H9 (cell line): ENCODE results near the gene DCAF5. TPM values are rescaled to one million over a fixed set of nuclear protein-coding genes. Genes with fewer than 3 reads are reported as not detected.
A peak's percentile ranks its signal among the peaks of the same experiment; 100 is the strongest.

ENCODE experiments used
- DNase-seq: peaks from one replicate; pipeline ENCODE4 v3.0.0-alpha.2; 2017
- H2AFZ ChIP-seq: one replicate; pipeline ENCODE4 v1.6.1; 2013; ENCODE audit warnings: mild to moderate bottlenecking, low read length, control low read depth, moderate library complexity
- H2AK5ac ChIP-seq: 2 replicates; pipeline ENCODE4 v1.6.1; 2013; ENCODE audit warnings: low read length, control low read depth, mixed read lengths; ENCODE audit not compliant: insufficient read length
- H2BK120ac ChIP-seq: one replicate; pipeline ENCODE4 v1.6.1; 2013; ENCODE audit warnings: low read depth, mild to moderate bottlenecking, low read length, control low read depth, inconsistent platforms; ENCODE audit not compliant: poor library complexity, severe bottlenecking
- H2BK12ac ChIP-seq: 2 replicates; pipeline ENCODE4 v1.6.1; 2013; ENCODE audit warnings: low read length, control low read depth, mixed read lengths, low read depth; ENCODE audit not compliant: insufficient read length
- H2BK15ac ChIP-seq: 2 replicates; pipeline ENCODE4 v1.6.1; 2013; ENCODE audit warnings: low read depth, low read length, control low read depth
- H2BK20ac ChIP-seq: one replicate; pipeline ENCODE4 v1.6.1; 2013; ENCODE audit warnings: low read depth, mild to moderate bottlenecking, low read length, control low read depth, inconsistent platforms; ENCODE audit not compliant: poor library complexity, severe bottlenecking
- H2BK5ac ChIP-seq: 2 replicates; pipeline ENCODE4 v1.6.1; 2013; ENCODE audit warnings: low read length, control low read depth, mixed read lengths; ENCODE audit not compliant: insufficient read length
- H3K14ac ChIP-seq: 2 replicates; pipeline ENCODE4 v1.6.1; 2013; ENCODE audit warnings: low read length, control low read depth; ENCODE audit not compliant: insufficient read depth
- H3K18ac ChIP-seq: 2 replicates; pipeline ENCODE4 v1.6.1; 2013; ENCODE audit warnings: low read depth, mild to moderate bottlenecking, mixed read lengths, low read length, control low read depth; ENCODE audit not compliant: insufficient read length
- H3K23ac ChIP-seq: 2 replicates; pipeline ENCODE4 v1.6.1; 2013; ENCODE audit warnings: low read length, control low read depth, mixed read lengths, low read depth; ENCODE audit not compliant: insufficient read length
- H3K23me2 ChIP-seq: 2 replicates; pipeline ENCODE4 v1.6.1; 2013; ENCODE audit warnings: low read depth, mild to moderate bottlenecking, mixed read lengths, low read length, control low read depth; ENCODE audit not compliant: insufficient read length, poor library complexity, severe bottlenecking
- H3K27ac ChIP-seq: 2 replicates; pipeline ENCODE4 v1.5.1; 2013; ENCODE audit warnings: low read length, control low read depth, mixed read lengths, low read depth; ENCODE audit not compliant: insufficient read length
- H3K27me3 ChIP-seq: 2 replicates; pipeline ENCODE4 v1.6.1; 2013; ENCODE audit warnings: low read length, control low read depth, inconsistent platforms; ENCODE audit not compliant: insufficient read depth
- H3K4ac ChIP-seq: 2 replicates; pipeline ENCODE4 v1.6.1; 2013; ENCODE audit warnings: low read depth, mild to moderate bottlenecking, control low read depth, inconsistent platforms, low read length, moderate library complexity
- H3K4me1 ChIP-seq: 2 replicates; pipeline ENCODE4 v1.6.1; 2013; ENCODE audit warnings: low read length, control low read depth, inconsistent platforms; ENCODE audit not compliant: insufficient read depth
- H3K4me2 ChIP-seq: 2 replicates; pipeline ENCODE4 v1.6.1; 2013; ENCODE audit warnings: low read length, control low read depth, mixed read lengths; ENCODE audit not compliant: insufficient read length, insufficient read depth
- H3K56ac ChIP-seq: 2 replicates; pipeline ENCODE4 v1.6.1; 2013; ENCODE audit warnings: low read depth, mild to moderate bottlenecking, mixed read lengths, low read length, control low read depth; ENCODE audit not compliant: insufficient read length
- H3K79me1 ChIP-seq: 2 replicates; pipeline ENCODE4 v1.6.1; 2013; ENCODE audit warnings: low read depth, mild to moderate bottlenecking, moderate library complexity, low read length, control low read depth, inconsistent platforms; ENCODE audit not compliant: insufficient read depth, poor library complexity, severe bottlenecking
- H3K79me2 ChIP-seq: 2 replicates; pipeline ENCODE4 v1.6.1; 2013; ENCODE audit warnings: low read length, control low read depth, inconsistent platforms; ENCODE audit not compliant: insufficient read depth
- H3K9ac ChIP-seq: 2 replicates; pipeline ENCODE4 v1.6.1; 2013; ENCODE audit warnings: low read length, control low read depth, mixed read lengths; ENCODE audit not compliant: insufficient read length; ENCODE audit errors: extremely low read depth
- H3K9me3 ChIP-seq: one replicate; pipeline ENCODE4 v1.6.1; 2013; ENCODE audit warnings: low read depth, low read length, inconsistent platforms; ENCODE audit not compliant: control insufficient read depth
- H3T11ph ChIP-seq: one replicate; pipeline ENCODE4 v1.6.1; 2013; ENCODE audit warnings: mild to moderate bottlenecking, low read length, control low read depth, inconsistent platforms
- H4K20me1 ChIP-seq: one replicate; pipeline ENCODE4 v1.6.1; 2013; ENCODE audit not compliant: control insufficient read depth, insufficient read length, insufficient read depth
- H4K5ac ChIP-seq: 2 replicates; pipeline ENCODE4 v1.6.1; 2013; ENCODE audit warnings: low read depth, mild to moderate bottlenecking, mixed read lengths, low read length, control low read depth; ENCODE audit not compliant: insufficient read length
- H4K8ac ChIP-seq: replicated peaks from 2 replicates; pipeline ENCODE4 v1.6.1; 2013; ENCODE audit warnings: low read length, control low read depth, mixed read lengths, low read depth; ENCODE audit not compliant: insufficient read length
- H4K91ac ChIP-seq: 2 replicates; pipeline ENCODE4 v1.6.1; 2013; ENCODE audit warnings: low read depth, mild to moderate bottlenecking, moderate library complexity, mixed read lengths, low read length, control low read depth; ENCODE audit not compliant: insufficient read length
- H3K27ac Mint-ChIP-seq, 3 experiments: 2 replicates in 2 of 3; 3 replicates in 1 of 3; pipeline ENCODE4 v1.8.0; 2020 to 2021; ENCODE audit warnings: mixed read lengths in 3 of 3, mild to moderate bottlenecking in 1 of 3, moderate library complexity in 1 of 3
- H3K27me3 Mint-ChIP-seq: 2 replicates; pipeline ENCODE4 v1.8.0; 2021; ENCODE audit warnings: low read depth, mild to moderate bottlenecking, moderate library complexity, mixed read lengths
- H3K36me3 Mint-ChIP-seq, 3 experiments: 2 replicates in 2 of 3; 3 replicates in 1 of 3; pipeline ENCODE4 v1.8.0; 2020 to 2021; ENCODE audit warnings: low read depth in 3 of 3, mixed read lengths in 3 of 3; ENCODE audit not compliant: insufficient read depth in 1 of 3
- H3K4me1 Mint-ChIP-seq, 2 experiments: 2 replicates each; pipeline ENCODE4 v1.8.0; 2020; ENCODE audit warnings: mixed read lengths in 2 of 2
- H3K4me3 Mint-ChIP-seq, 2 experiments: 2 replicates in 1 of 2; 3 replicates in 1 of 2; pipeline ENCODE4 v1.8.0; 2020 to 2021; ENCODE audit warnings: mild to moderate bottlenecking in 2 of 2, mixed read lengths in 2 of 2, moderate library complexity in 1 of 2
- H3K9me3 Mint-ChIP-seq, 2 experiments: 2 replicates in 1 of 2; 3 replicates in 1 of 2; pipeline ENCODE4 v1.8.0; 2020; ENCODE audit warnings: mild to moderate bottlenecking in 2 of 2, mixed read lengths in 2 of 2, moderate library complexity in 1 of 2
- CTCF ChIP-seq: fragments of 200-600 bp; sonication (generic); conservative IDR thresholded peaks from 3 replicates; pipeline ENCODE4 v1.8.0; 2021; ENCODE audit warnings: antibody characterized with exemption, mild to moderate bottlenecking
- WGBS: extraction: QIAGEN DNeasy Blood & Tissue Kit; methylation state at CpG from one replicate; pipeline ENCODE4 v1.1.7; 2013; ENCODE audit warnings: missing lambda C conversion rate, low lambda C conversion rate, mixed read lengths; ENCODE audit not compliant: insufficient read length; ENCODE audit errors: extremely low coverage; 5-methylcytosine and 5-hydroxymethylcytosine counted together
- total RNA-seq: library from RNA; stranded (reverse); gene quantifications from 2 replicates; pipeline ENCODE4 v1.2.1, GENCODE V29; 2021

Gene DCAF5
- total RNA-seq, 1 experiment from 2014 or later, result 31.4 TPM

GRCh38 chr14:69149461-69150244 is 3.3 kb downstream of the DCAF5 start:
- no peak overlapping the region for H2BK5ac ChIP-seq
- no peak overlapping the region for H3K9ac ChIP-seq
- peaks cover 2% of the 10 kb centered on the region; the same call in 1 of the 2 replicates for H3K4me1 ChIP-seq
- no peaks in the 10 kb centered on the region; the same call in 1 of the 2 replicates for H3K27me3 ChIP-seq
- no peak overlapping the region for H3K27ac Mint-ChIP-seq
- H3T11ph ChIP-seq, result no peak overlapping the region
- no peak overlapping the region for H3K18ac ChIP-seq
- peaks cover 6% of the 10 kb centered on the region for H3K79me1 ChIP-seq
- H3K4ac ChIP-seq, result no peak overlapping the region
- H3K56ac ChIP-seq, result no peak overlapping the region
- peak overlapping the region; percentile 30 to 91; a peak in 4 of 5 replicates for H3K4me3 Mint-ChIP-seq
- DNase-seq, result no peak
- H3K9me3 ChIP-seq, result no peaks in the 10 kb centered on the region
- H3K4me1 Mint-ChIP-seq, result peaks cover 11 to 22% of the 10 kb centered on the region in 2 experiments
- H2BK20ac ChIP-seq, result no peak overlapping the region
- TF ChIP-seq CTCF, result no peak
- H3K4me2 ChIP-seq, result no peak overlapping the region
- no peak overlapping the region for H2BK15ac ChIP-seq
- H2BK12ac ChIP-seq, result no peak overlapping the region
- H4K8ac ChIP-seq, result no peak overlapping the region
- H3K36me3 Mint-ChIP-seq, result peaks cover 4 to 14% (median 6%) of the 10 kb centered on the region in 3 experiments; a peak in 6 of 7 replicates
- WGBS, result no CpG with 5 or more reads among the region's 2 CpGs
- H3K27ac ChIP-seq, result no peak overlapping the region
- H3K27me3 Mint-ChIP-seq, result peaks cover 6% of the 10 kb centered on the region
- no peak overlapping the region for H4K91ac ChIP-seq
- no peak overlapping the region for H2AK5ac ChIP-seq
- H3K23me2 ChIP-seq, result peaks cover 16% of the 10 kb centered on the region
- H2BK120ac ChIP-seq, result no peak overlapping the region
- H4K5ac ChIP-seq, result no peak overlapping the region
- H3K79me2 ChIP-seq, result peaks cover 2% of the 10 kb centered on the region; the same call in 1 of the 2 replicates
- no peaks in the 10 kb centered on the region for H4K20me1 ChIP-seq
- 0 out of 5 replicates have a peak, but pooled peaks cover 0 to 2% of the 10 kb centered on the region in 2 experiments for H3K9me3 Mint-ChIP-seq
- H3K14ac ChIP-seq, result no peak overlapping the region
- H3K23ac ChIP-seq, result no peak overlapping the region
- no peak overlapping the region for H2AFZ ChIP-seq
